Mucosa of stomach (tissue), 1 donor: ENCODE data around the gene GNB4.

Experiments
- H3K27me3 ChIP-seq: one replicate; pipeline ENCODE4 v1.7.0; 2013; ENCODE audit warnings: mild to moderate bottlenecking, low read length; ENCODE audit not compliant: control insufficient read depth, insufficient read depth
- H3K36me3 ChIP-seq: one replicate; pipeline ENCODE4 v1.7.0; 2013; ENCODE audit warnings: low read length; ENCODE audit not compliant: control insufficient read depth, insufficient read depth
- H3K4me1 ChIP-seq: one replicate; pipeline ENCODE4 v1.7.0; 2013; ENCODE audit warnings: mild to moderate bottlenecking, low read length; ENCODE audit not compliant: control insufficient read depth, insufficient read depth
- H3K4me3 ChIP-seq: one replicate; pipeline ENCODE4 v1.7.0; 2013; ENCODE audit warnings: low read length
- H3K9ac ChIP-seq: one replicate; pipeline ENCODE4 v1.7.0; 2013; ENCODE audit warnings: mild to moderate bottlenecking, low read length, moderate library complexity
- H3K9me3 ChIP-seq: one replicate; pipeline ENCODE4 v1.7.0; 2013; ENCODE audit warnings: mild to moderate bottlenecking, low read length, moderate library complexity; ENCODE audit not compliant: control insufficient read depth
- donor health status: Pancreatic carcinoma.

The GNB4 gene

GRCh38 chr3:179455954-179456353 lies 4.7 kb upstream of the GNB4 start:
- no peak overlapping the region for H3K9ac ChIP-seq
- H3K9me3 ChIP-seq = no peaks in the 10 kb centered on the region
- H3K4me3 ChIP-seq = no peak overlapping the region

DNA sequence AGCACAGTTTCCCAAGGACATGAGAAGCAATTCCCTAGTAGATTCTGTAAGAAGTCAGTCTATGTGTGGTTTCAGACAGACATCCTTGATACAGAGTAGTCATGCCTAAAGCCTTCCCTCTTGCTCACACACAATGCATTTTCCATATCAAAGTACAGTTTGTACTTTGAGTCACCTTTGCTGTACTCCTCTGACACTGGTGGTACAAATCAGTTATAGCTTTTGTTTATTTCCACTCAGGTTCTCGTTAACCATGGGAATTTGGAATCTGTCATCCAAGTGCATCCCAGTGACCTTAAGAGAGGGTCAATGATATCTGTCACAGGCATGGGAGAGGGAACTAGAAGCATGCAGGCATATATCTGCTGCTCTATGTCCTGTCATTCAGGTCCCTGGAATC lies 3.6 kb upstream of the GNB4 start:
- H3K9ac ChIP-seq = no peak overlapping the region
- H3K36me3 ChIP-seq = no peaks in the 10 kb centered on the region
- H3K4me3 ChIP-seq = no peak overlapping the region
- H3K4me1 ChIP-seq = peaks cover 6% of the 10 kb centered on the region
- no peaks in the 10 kb centered on the region for H3K9me3 ChIP-seq
- peaks cover 7% of the 10 kb centered on the region for H3K27me3 ChIP-seq

More at GRCh38 chr3:179455954-179456353, 4.7 kb upstream of the GNB4 start:
- Histone ChIP-seq H3K36me3 (no peaks in the 10 kb centered on the region), H3K27me3 (peaks cover 4% of the 10 kb centered on the region), H3K4me1 (peaks cover 6% of the 10 kb centered on the region)

- peaks cover 7% of the 10 kb centered on the region for H3K27me3 ChIP-seq
- no peaks in the 10 kb centered on the region for H3K36me3 ChIP-seq
- no peaks in the 10 kb centered on the region for H3K9me3 ChIP-seq
- H3K4me1 ChIP-seq = peaks cover 6% of the 10 kb centered on the region
- H3K9ac ChIP-seq = no peak overlapping the region
- H3K4me3 ChIP-seq = no peak overlapping the region
These were observed 2.7 kb upstream of the GNB4 start for GRCh38 chr3:179453967-179454366.

DNA sequence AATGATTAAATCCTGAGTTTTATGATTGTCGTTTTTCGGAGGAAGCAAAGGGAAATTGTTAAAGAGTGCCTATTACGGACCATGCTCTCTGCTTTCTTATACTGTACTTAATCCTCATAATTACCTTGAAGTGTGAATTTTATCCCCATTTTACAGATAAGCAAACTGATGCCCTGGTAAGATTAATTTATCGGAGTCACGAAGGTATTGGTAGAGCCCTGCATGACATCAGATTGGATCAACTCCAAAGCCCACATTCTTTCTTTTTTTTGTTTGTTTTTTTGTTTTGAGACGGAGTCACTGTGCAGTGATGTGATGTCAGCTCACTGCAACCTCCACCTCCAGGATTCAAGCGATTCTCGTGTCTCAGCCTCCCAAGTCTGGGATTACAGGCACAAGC lies 1.6 kb upstream of the GNB4 start:
- H3K9ac ChIP-seq = no peak overlapping the region
- H3K4me1 ChIP-seq = peaks cover 6% of the 10 kb centered on the region
- peaks cover 7% of the 10 kb centered on the region for H3K27me3 ChIP-seq
- no peaks in the 10 kb centered on the region for H3K9me3 ChIP-seq
- no peaks in the 10 kb centered on the region for H3K36me3 ChIP-seq
- H3K4me3 ChIP-seq = no peak overlapping the region

GRCh38 chr3:179452176-179452564 lies 900 bp upstream of the GNB4 start:
- Histone ChIP-seq H3K27me3 (peaks cover 7% of the 10 kb centered on the region), H3K36me3 (no peaks in the 10 kb centered on the region), H3K9ac (no peak overlapping the region), H3K4me1 (peaks cover 6% of the 10 kb centered on the region), H3K9me3 (no peaks in the 10 kb centered on the region), H3K4me3 (peak overlapping the region; percentile 44)

- Histone ChIP-seq H3K36me3 (no peaks in the 10 kb centered on the region), H3K9ac (peak overlapping the region; percentile 71), H3K4me3 (peak overlapping the region; percentile 33), H3K9me3 (no peaks in the 10 kb centered on the region), H3K4me1 (peaks cover 6% of the 10 kb centered on the region), H3K27me3 (peaks cover 7% of the 10 kb centered on the region)
These were observed 387 bp downstream of the GNB4 start for GRCh38 chr3:179450901-179451264.

DNA sequence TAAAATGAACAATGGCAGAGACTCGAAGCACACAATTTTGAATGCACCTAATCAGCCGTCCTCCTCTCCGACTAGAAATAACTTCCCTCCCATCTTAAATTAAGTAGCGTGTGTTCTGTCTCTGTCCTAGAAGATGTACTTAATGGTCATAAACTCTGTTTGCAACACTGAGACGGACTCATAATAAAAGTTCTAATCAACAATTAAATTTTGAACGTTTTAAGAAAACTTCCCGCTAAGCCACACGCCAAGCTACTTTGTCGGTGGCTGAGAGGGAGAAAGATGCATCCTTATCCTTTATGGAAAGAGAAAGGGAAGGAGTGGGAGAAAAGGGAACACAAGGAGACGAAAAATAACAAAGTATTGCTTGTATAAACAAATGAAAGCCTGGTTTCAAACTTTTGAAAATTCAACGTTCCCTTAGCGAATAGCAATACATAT lies 989 bp downstream of the GNB4 start:
- H3K4me1 ChIP-seq = peaks cover 6% of the 10 kb centered on the region
- H3K4me3 ChIP-seq = no peak overlapping the region
- peaks cover 7% of the 10 kb centered on the region for H3K27me3 ChIP-seq
- H3K9ac ChIP-seq = no peak overlapping the region
- H3K36me3 ChIP-seq = no peaks in the 10 kb centered on the region
- H3K9me3 ChIP-seq = no peaks in the 10 kb centered on the region

DNA sequence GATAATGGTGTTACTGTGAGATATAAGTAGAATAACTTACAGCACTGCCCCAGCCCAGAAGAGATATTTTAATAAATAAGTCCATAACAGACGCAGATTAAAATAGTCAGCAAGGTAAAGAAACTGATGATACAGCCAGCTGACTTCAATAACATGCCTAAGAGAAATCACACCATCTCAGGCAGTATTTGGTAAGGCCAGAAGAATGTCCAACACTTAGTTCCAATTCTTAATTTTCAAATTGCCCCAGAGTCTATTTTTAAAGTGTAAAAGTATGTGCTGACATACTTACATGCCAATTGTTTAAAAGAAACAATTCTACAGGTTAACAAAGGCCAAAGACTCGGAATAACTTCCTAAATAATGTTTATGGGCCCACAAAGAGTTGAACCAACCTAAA lies 1.6 kb downstream of the GNB4 start:
- Histone ChIP-seq H3K36me3 (no peaks in the 10 kb centered on the region), H3K4me3 (no peak overlapping the region), H3K27me3 (peaks cover 4% of the 10 kb centered on the region), H3K9ac (no peak overlapping the region), H3K9me3 (no peaks in the 10 kb centered on the region), H3K4me1 (peaks cover 6% of the 10 kb centered on the region)

DNA sequence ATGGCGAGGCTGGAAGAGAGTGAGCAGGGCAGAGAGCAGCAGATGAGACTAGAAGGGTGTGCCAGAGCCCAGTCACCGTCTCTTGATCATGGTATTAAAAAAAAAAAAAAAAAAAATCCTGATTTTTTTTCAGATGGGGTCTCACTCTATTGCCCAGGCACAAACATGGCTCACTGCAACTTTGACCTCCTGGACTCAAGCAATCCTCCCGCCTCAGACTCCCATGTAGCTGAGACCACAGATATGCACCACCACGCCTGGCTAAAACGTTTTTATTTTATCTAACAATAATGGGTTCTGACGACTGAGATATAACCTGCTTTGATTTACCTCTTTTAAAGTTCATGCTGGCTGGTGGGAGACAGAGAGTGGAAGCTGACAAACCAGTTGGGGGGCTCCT lies 4.0 kb downstream of the GNB4 start:
- H3K4me1 ChIP-seq = peaks cover 6% of the 10 kb centered on the region
- H3K9me3 ChIP-seq = no peaks in the 10 kb centered on the region
- H3K4me3 ChIP-seq = no peak overlapping the region
- H3K9ac ChIP-seq = no peak overlapping the region
- peaks cover 4% of the 10 kb centered on the region for H3K27me3 ChIP-seq
- no peaks in the 10 kb centered on the region for H3K36me3 ChIP-seq

GRCh38 chr3:179446501-179446900 lies 4.8 kb downstream of the GNB4 start:
- Histone ChIP-seq H3K9ac (no peak overlapping the region), H3K27me3 (peaks cover 4% of the 10 kb centered on the region), H3K36me3 (no peaks in the 10 kb centered on the region), H3K9me3 (no peaks in the 10 kb centered on the region), H3K4me3 (no peak overlapping the region), H3K4me1 (no peaks in the 10 kb centered on the region)

DNA sequence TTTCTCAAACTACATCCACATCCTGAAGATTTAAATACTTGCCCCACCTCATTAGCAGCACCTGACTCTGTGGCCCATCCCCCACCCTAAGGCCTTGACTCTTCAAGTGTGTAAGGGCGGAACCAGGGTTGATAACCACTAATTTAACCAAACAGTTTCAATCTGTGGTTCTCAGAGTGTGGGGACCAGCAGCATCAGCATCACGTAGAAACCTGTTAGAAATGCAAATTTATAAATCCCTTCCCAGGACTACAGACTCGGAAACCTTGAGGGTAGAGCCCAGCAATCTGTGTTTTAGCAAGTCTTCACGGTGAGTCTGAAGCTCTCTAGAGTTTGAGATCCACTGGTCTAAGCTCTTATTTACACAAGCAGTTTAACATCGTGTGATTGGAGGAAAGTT lies 12.4 kb downstream of the GNB4 start:
- no peaks in the 10 kb centered on the region for H3K27me3 ChIP-seq
- H3K9me3 ChIP-seq = no peaks in the 10 kb centered on the region
- no peaks in the 10 kb centered on the region for H3K4me1 ChIP-seq
- H3K4me3 ChIP-seq = no peak overlapping the region
- H3K9ac ChIP-seq = no peak overlapping the region
- no peaks in the 10 kb centered on the region for H3K36me3 ChIP-seq

DNA sequence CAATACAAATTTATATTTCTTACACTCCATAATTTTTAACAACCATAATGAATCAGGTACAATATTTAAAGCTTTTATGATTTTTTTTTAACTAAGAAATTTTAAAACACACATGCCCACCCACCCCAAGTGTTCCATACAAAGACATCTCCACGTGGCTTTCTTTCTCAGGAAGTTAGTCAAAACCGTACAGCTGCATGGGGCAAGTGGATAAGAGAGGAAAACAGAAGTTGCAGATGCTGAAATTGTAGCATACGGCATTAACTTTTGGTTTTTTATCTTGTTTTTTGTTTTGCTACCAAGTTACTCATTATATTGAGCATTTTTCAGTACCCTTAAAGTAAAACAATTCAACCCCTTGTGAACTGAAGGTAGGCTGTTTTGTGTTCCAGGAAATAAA lies 14.8 kb downstream of the GNB4 start:
- Histone ChIP-seq H3K4me1 (no peaks in the 10 kb centered on the region), H3K4me3 (no peak overlapping the region), H3K36me3 (no peaks in the 10 kb centered on the region), H3K9ac (no peak overlapping the region), H3K9me3 (no peaks in the 10 kb centered on the region), H3K27me3 (no peaks in the 10 kb centered on the region)

GRCh38 chr3:179432451-179432850 lies 18.8 kb downstream of the GNB4 start:
- Histone ChIP-seq H3K36me3 (no peaks in the 10 kb centered on the region), H3K27me3 (no peaks in the 10 kb centered on the region), H3K9me3 (no peaks in the 10 kb centered on the region), H3K4me1 (no peaks in the 10 kb centered on the region), H3K4me3 (no peak overlapping the region), H3K9ac (no peak overlapping the region)
